GM15510 (cell line): ENCODE data around the gene TMEM240.

Source experiments
- POLR2A ChIP-seq: IDR thresholded peaks from 3 replicates; pipeline ENCODE4 v1.6.1; 2011; ENCODE audit warnings: borderline replicate concordance; ENCODE audit not compliant: insufficient read length; ENCODE audit errors: extremely low read depth

TMEM240 gene

GRCh38 chr1:1548591-1548990 lies 8.2 kb upstream of the TMEM240 start:
- no peak for TF ChIP-seq POLR2A

GRCh38 chr1:1547476-1547875 lies 7.1 kb upstream of the TMEM240 start:
- TF ChIP-seq POLR2A, result no peak

GRCh38 chr1:1547011-1547410 lies 6.6 kb upstream of the TMEM240 start:
- TF ChIP-seq POLR2A, result no peak

- TF ChIP-seq POLR2A, result no peak
Observed at GRCh38 chr1:1545946-1546737, 5.7 kb upstream of the TMEM240 start.

- TF ChIP-seq POLR2A, result no peak
Observed at GRCh38 chr1:1544544-1544943, 4.1 kb upstream of the TMEM240 start.

GRCh38 chr1:1543706-1544099 lies 3.3 kb upstream of the TMEM240 start:
- TF ChIP-seq POLR2A, result no peak

- TF ChIP-seq POLR2A, result no peak
Observed at GRCh38 chr1:1542766-1543705, 2.6 kb upstream of the TMEM240 start.

- TF ChIP-seq POLR2A, result no peak
Observed at GRCh38 chr1:1541956-1542765, 1.7 kb upstream of the TMEM240 start.

GRCh38 chr1:1540818-1541628 lies 599 bp upstream of the TMEM240 start:
- no peak for TF ChIP-seq POLR2A

GRCh38 chr1:1539310-1540089 lies 924 bp downstream of the TMEM240 start:
- TF ChIP-seq POLR2A, result no peak

- TF ChIP-seq POLR2A, result no peak
Observed at GRCh38 chr1:1538989-1539309, 1.5 kb downstream of the TMEM240 start.

- TF ChIP-seq POLR2A, result no peak
Observed at GRCh38 chr1:1538334-1538733, 2.1 kb downstream of the TMEM240 start.

- TF ChIP-seq POLR2A, result no peak
Observed at GRCh38 chr1:1537626-1538250, 2.7 kb downstream of the TMEM240 start.

GRCh38 chr1:1536938-1537546 lies 3.4 kb downstream of the TMEM240 start:
- no peak for TF ChIP-seq POLR2A
